Measurements from ENCODE around the gene MCTP1. TPM values are rescaled to one million over a fixed set of nuclear protein-coding genes. Genes with fewer than 3 reads are reported as not detected.
"Not testable (repeated sequence)": the region's sequence is repeated elsewhere in the genome, so short reads cannot be mapped to it uniquely, and the experiment has no call there.

The MCTP1 gene
- polyA plus RNA-seq, 4 donors = 4.0 to 5.6 (median 5.0) TPM

GRCh38 chr5:95191330-95191729 lies 93.6 kb downstream of the MCTP1 start:
- no peak for DNase-seq (ENCODE audit: low read depth in 4 of 4, low spot score in 3 of 4)

GRCh38 chr5:95184924-95185323 lies 100.0 kb downstream of the MCTP1 start:
- DNase-seq (ENCODE audit: low read depth in 4 of 4, low spot score in 3 of 4) = no peak

DNA sequence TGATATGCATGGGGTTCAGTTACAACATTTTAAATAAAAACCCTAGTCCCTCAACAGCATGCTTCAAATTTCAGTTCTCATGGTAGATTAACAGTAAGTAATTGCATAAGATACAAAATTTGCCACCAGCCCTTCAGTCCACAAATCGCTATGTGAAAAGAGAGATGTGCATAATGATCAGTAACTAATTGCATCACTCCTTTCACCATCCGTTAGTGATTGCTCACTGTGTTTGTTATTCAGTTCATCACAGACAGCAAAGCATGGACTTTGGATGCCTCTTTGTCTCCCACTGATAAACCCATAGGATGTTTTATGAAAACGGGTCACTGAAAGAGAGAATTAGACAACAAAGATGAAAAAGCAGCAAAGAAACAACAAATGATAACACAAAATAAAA lies 103.2 kb downstream of the MCTP1 start:
- DNase-seq (ENCODE audit: low read depth in 4 of 4, low spot score in 3 of 4) = no peak

DNA sequence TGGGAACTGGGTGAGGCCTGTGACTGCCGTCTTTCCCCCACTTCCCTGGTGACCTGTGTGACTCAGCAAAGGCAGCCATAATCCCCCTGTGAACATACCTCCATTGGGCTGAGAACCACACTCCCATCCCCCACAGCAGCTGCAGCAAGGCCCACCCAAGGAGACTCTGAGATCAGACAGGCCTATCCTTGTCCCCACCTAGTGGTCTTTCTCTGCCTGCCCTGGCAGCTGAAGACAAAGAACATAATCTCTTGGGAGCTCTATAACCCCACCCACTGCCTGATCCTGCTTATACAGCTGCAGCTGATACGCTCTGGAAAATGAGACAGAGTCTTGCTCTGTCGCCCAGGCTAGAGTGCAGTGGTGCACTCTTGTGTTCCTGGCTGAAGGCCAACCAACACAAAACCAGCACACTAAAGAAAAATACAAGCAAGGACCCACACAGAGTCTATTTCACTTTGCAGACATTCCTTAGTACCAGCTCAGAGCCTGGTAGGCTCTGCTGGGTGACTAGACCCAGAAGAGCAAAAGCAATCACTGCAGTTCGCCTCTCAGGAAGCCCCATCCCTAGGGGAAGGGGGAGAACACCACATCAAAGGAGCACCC lies 106.7 kb downstream of the MCTP1 start:
- DNase-seq (ENCODE audit: low read depth in 4 of 4, low spot score in 3 of 4) = peak in 2 of 4 donors; percentile 8 to 19

- DNase-seq (ENCODE audit: low read depth in 4 of 4, low spot score in 3 of 4) = no peak
These were observed 107.4 kb downstream of the MCTP1 start for GRCh38 chr5:95177456-95177855.

DNA sequence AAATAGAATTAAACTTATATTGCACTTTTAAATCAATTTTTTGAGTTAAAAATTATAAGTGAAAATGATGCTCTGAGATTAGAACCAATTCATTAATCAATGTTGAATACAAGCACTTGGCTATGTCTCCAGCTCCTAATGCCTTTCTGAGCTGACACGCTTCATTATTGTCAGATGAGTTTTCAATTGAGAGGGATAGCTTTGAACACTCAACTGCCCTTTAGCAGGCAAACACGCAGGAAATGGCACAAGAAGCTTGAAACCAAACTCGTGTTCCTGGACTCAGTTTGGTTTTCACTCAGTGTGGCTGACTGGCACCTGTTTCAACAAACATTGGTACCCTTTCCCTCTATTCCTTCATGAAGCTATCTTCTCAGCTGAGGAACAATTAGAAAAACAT lies 109.8 kb downstream of the MCTP1 start:
- DNase-seq (ENCODE audit: low read depth in 4 of 4, low spot score in 3 of 4) = no peak

DNA sequence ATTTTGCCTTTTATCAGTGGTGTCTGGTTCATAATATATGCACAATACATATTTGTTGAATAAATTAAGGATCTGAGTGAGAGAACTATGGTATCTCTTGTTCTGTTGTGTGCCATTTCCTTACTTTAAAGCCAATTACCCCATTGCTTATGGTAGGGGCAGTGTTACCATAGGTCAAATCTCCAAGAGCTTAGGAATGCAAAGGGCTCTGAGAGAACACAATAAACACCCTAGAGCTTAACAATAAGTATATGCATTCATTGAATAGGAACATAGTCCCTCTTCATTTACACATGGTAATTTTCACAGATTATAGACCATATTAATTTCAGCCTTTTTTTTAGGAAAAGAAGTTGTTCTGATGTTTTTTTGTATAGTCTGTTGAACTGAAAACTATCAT lies 112.2 kb downstream of the MCTP1 start:
- no peak for DNase-seq (ENCODE audit: low read depth in 4 of 4, low spot score in 3 of 4)

- DNase-seq (ENCODE audit: low read depth in 4 of 4, low spot score in 3 of 4) = no peak
These were observed 120.0 kb downstream of the MCTP1 start for GRCh38 chr5:95164861-95165260.

DNA sequence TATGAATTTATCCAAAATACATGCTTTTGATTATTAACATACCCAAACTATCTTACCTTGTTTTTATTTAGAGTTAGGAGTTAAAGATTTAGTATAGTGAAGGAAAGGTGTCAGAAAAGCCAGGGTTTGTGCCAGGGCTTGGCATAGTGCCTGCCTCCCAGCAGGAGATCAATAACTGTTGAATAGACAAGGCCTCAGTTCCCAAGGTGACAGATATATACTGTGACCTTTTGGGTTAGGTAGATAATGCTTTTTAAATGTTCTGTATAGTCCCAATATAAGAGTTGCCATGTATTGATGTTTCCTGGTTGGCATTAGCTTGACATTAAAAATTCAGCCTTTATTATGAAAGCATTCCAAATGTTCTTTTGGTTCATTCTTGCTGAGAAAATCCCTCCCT lies 121.8 kb downstream of the MCTP1 start:
- DNase-seq (ENCODE audit: low read depth in 4 of 4, low spot score in 3 of 4) = no peak

GRCh38 chr5:95162231-95162992 lies 122.5 kb downstream of the MCTP1 start:
- DNase-seq (ENCODE audit: low read depth in 4 of 4, low spot score in 3 of 4) = no peak

- DNase-seq (ENCODE audit: low read depth in 4 of 4, low spot score in 3 of 4) = no peak
These were observed 125.3 kb downstream of the MCTP1 start for GRCh38 chr5:95159603-95160002.

DNA sequence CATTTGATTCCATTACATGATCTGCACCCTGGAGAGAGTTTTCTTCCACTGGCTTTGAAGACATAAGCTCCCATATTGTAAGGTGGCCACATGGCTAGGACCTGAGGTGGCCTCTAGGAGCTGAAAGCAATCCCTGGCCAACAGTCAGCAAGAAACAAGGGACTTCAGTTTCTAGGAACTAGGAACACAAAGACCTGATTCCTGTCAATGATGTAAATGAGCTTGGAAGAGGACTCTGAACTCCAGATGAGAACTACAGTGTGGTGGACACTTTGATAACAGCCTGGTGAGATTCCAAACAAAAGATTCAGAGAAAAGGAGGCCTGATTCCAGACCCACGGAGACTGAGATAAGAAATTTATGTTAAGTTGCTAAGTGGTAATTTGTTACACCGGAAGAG lies 129.0 kb downstream of the MCTP1 start:
- DNase-seq (ENCODE audit: low read depth in 4 of 4, low spot score in 3 of 4) = no peak

DNA sequence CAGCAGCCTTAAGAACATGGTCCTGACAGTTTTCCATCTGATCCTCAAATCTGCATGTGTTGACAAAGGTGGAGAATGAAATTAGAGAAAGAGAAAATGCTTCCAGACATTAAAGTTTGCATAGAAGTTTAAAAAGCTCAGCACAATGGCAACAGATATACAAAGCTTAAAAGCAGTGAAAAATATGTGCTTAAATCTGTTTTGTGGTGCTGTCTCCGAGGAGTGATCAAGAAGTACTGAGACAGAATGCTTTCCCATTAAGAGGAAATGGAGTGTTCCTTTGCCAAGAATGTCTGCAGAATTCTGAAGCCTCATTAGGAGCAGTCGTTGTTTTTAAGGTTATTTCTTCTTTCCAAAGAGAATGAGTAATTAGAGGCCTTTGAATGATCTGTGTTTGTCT lies 131.4 kb downstream of the MCTP1 start:
- DNase-seq (ENCODE audit: low read depth in 4 of 4, low spot score in 3 of 4) = no peak

GRCh38 chr5:95152535-95152934 lies 132.4 kb downstream of the MCTP1 start:
- DNase-seq (ENCODE audit: low read depth in 4 of 4, low spot score in 3 of 4) = no peak

GRCh38 chr5:95152131-95152530 lies 132.8 kb downstream of the MCTP1 start:
- no peak for DNase-seq (ENCODE audit: low read depth in 4 of 4, low spot score in 3 of 4)

- no peak for DNase-seq (ENCODE audit: low read depth in 4 of 4, low spot score in 3 of 4)
These were observed 133.2 kb downstream of the MCTP1 start for GRCh38 chr5:95151694-95152093.

DNA sequence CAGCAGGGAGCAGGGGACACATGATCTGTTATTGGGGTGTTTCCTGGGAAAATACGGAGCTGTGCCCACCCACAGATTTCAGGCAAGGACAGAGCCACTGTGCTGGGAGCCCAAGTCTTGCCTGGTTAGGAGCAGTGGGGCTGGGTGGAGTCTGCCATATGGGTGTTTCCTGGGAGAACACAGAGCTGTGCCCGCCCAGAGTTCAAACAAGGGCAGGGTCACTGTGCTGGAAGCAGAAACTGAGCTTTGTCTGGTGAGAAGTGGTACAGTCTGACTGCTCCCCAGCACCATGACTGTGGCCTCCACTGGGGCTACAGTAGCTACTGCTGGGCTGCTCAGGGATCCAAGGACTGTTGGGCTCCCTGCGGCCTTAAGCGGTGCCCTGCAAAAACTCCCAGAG lies 135.5 kb downstream of the MCTP1 start:
- no peak for DNase-seq (ENCODE audit: low read depth in 4 of 4, low spot score in 3 of 4)

GRCh38 chr5:95148453-95148852 lies 136.4 kb downstream of the MCTP1 start:
- no peak for DNase-seq (ENCODE audit: low read depth in 4 of 4, low spot score in 3 of 4)

GRCh38 chr5:95143858-95144257 lies 141.0 kb downstream of the MCTP1 start:
- not testable (repeated sequence) for DNase-seq (ENCODE audit: low read depth in 4 of 4, low spot score in 3 of 4)

- no peak for DNase-seq (ENCODE audit: low read depth in 4 of 4, low spot score in 3 of 4)
These were observed 142.7 kb downstream of the MCTP1 start for GRCh38 chr5:95142145-95142544.

- DNase-seq (ENCODE audit: low read depth in 4 of 4, low spot score in 3 of 4) = no peak
These were observed 143.8 kb downstream of the MCTP1 start for GRCh38 chr5:95141141-95141540.

GRCh38 chr5:95134326-95134725 lies 150.6 kb downstream of the MCTP1 start:
- no peak for DNase-seq (ENCODE audit: low read depth in 4 of 4, low spot score in 3 of 4)
